ENCODE data around the gene HTT. TPM values are rescaled to one million over a fixed set of nuclear protein-coding genes. Genes with fewer than 3 reads are reported as not detected.

HTT gene
- total RNA-seq, 1 experiment from 2014 or later, result 44.4 TPM

GRCh38 chr4:3286335-3287175 lies 212.1 kb downstream of the HTT start:
- H3K4me3 Mint-ChIP-seq (ENCODE audit: low read depth, unreplicated experiment), result no peak overlapping the region

GRCh38 chr4:3287271-3287971 lies 212.9 kb downstream of the HTT start:
- BruUV-seq (replicated peaks), result no TSS peak
- H3K27me3 Mint-ChIP-seq (ENCODE audit: unreplicated experiment), result peaks cover 25% of the 10 kb centered on the region
- H3K27ac Mint-ChIP-seq (ENCODE audit: unreplicated experiment), result no peak overlapping the region
- peaks cover 16% of the 10 kb centered on the region for H3K36me3 Mint-ChIP-seq (ENCODE audit: insufficient read depth, unreplicated experiment)
- no peak overlapping the region for H3K4me3 Mint-ChIP-seq (ENCODE audit: low read depth, unreplicated experiment)
- no peak for TF ChIP-seq CTCF (IDR thresholded peaks at IDR 0.05; ENCODE audit: unreplicated experiment)
- DNase-seq, result no peak
- intact Hi-C loops (cut with micrococcal nuclease; ENCODE audit: unreplicated experiment), result no loop called here
- CTCF ChIA-PET, result no interaction called here
- peaks cover 8% of the 10 kb centered on the region for H3K4me1 Mint-ChIP-seq (ENCODE audit: low read depth, unreplicated experiment)
- no peaks in the 10 kb centered on the region for H3K9me3 Mint-ChIP-seq (ENCODE audit: low read depth, unreplicated experiment)

More at GRCh38 chr4:3286335-3287175, 212.1 kb downstream of the HTT start:
- CTCF ChIA-PET, result no interaction called here
- intact Hi-C loops (cut with micrococcal nuclease; ENCODE audit: unreplicated experiment), result no loop called here
- no peak for TF ChIP-seq CTCF (IDR thresholded peaks at IDR 0.05; ENCODE audit: unreplicated experiment)
- H3K27me3 Mint-ChIP-seq (ENCODE audit: unreplicated experiment), result peaks cover 25% of the 10 kb centered on the region
- no peak overlapping the region for H3K27ac Mint-ChIP-seq (ENCODE audit: unreplicated experiment)
- DNase-seq, result no peak
- BruUV-seq (replicated peaks), result no TSS peak
- H3K9me3 Mint-ChIP-seq (ENCODE audit: low read depth, unreplicated experiment), result no peaks in the 10 kb centered on the region
- peaks cover 7% of the 10 kb centered on the region for H3K36me3 Mint-ChIP-seq (ENCODE audit: insufficient read depth, unreplicated experiment)
- peaks cover 4% of the 10 kb centered on the region for H3K4me1 Mint-ChIP-seq (ENCODE audit: low read depth, unreplicated experiment)

- Mint-ChIP-seq H3K27me3 (ENCODE audit: unreplicated experiment) (peaks cover 21% of the 10 kb centered on the region), H3K27ac (ENCODE audit: unreplicated experiment) (no peak overlapping the region), H3K36me3 (ENCODE audit: insufficient read depth, unreplicated experiment) (peaks cover 16% of the 10 kb centered on the region), H3K9me3 (ENCODE audit: low read depth, unreplicated experiment) (no peaks in the 10 kb centered on the region), H3K4me3 (ENCODE audit: low read depth, unreplicated experiment) (no peak overlapping the region), H3K4me1 (ENCODE audit: low read depth, unreplicated experiment) (peaks cover 8% of the 10 kb centered on the region)
- TF ChIP-seq CTCF (IDR thresholded peaks at IDR 0.05; ENCODE audit: unreplicated experiment), result no peak
- intact Hi-C loops (cut with micrococcal nuclease; ENCODE audit: unreplicated experiment), result no loop called here
- no TSS peak for BruUV-seq (replicated peaks)
- DNase-seq, result no peak
- CTCF ChIA-PET, result no interaction called here
Observed at GRCh38 chr4:3287972-3288570, 213.6 kb downstream of the HTT start.

GRCh38 chr4:3288571-3289094 lies 214.2 kb downstream of the HTT start:
- no peak overlapping the region for H3K4me3 Mint-ChIP-seq (ENCODE audit: low read depth, unreplicated experiment)
- intact Hi-C loops (cut with micrococcal nuclease; ENCODE audit: unreplicated experiment), result no loop called here
- H3K27ac Mint-ChIP-seq (ENCODE audit: unreplicated experiment), result no peak overlapping the region
- no peak for DNase-seq
- TF ChIP-seq CTCF (IDR thresholded peaks at IDR 0.05; ENCODE audit: unreplicated experiment), result no peak
- peaks cover 14% of the 10 kb centered on the region for H3K4me1 Mint-ChIP-seq (ENCODE audit: low read depth, unreplicated experiment)
- no peaks in the 10 kb centered on the region for H3K9me3 Mint-ChIP-seq (ENCODE audit: low read depth, unreplicated experiment)
- peaks cover 20% of the 10 kb centered on the region for H3K36me3 Mint-ChIP-seq (ENCODE audit: insufficient read depth, unreplicated experiment)
- H3K27me3 Mint-ChIP-seq (ENCODE audit: unreplicated experiment), result peaks cover 15% of the 10 kb centered on the region
- CTCF ChIA-PET, result no interaction called here
- BruUV-seq (replicated peaks), result no TSS peak

Data from Calu3 (cell line).